Measurements from ENCODE around the gene SIGLEC12.
"Not testable (repeated sequence)": the region's sequence is repeated elsewhere in the genome, so short reads cannot be mapped to it uniquely, and the experiment has no call there.

The SIGLEC12 gene

DNA sequence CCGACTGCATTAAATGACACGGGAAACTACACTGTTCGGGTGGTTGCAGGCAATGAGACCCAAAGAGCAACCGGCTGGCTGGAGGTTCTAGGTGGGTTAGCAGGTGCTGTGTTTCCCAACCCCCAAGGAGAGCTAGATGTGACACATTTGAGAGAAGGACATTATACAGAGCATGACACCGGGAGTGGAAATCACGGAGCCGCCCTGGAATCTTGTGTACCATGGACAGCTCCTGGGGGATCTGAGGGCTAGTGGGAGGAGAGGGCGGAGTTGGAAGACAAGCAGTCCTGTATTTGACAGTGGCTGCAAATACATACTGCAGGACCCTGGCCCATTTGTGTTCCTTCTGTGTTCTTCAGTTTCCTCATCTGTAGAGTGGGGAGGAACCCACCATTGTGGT is 21.0 kb downstream of the SIGLEC12 start:
- no peak for DNase-seq (ENCODE audit: low spot score)

DNA sequence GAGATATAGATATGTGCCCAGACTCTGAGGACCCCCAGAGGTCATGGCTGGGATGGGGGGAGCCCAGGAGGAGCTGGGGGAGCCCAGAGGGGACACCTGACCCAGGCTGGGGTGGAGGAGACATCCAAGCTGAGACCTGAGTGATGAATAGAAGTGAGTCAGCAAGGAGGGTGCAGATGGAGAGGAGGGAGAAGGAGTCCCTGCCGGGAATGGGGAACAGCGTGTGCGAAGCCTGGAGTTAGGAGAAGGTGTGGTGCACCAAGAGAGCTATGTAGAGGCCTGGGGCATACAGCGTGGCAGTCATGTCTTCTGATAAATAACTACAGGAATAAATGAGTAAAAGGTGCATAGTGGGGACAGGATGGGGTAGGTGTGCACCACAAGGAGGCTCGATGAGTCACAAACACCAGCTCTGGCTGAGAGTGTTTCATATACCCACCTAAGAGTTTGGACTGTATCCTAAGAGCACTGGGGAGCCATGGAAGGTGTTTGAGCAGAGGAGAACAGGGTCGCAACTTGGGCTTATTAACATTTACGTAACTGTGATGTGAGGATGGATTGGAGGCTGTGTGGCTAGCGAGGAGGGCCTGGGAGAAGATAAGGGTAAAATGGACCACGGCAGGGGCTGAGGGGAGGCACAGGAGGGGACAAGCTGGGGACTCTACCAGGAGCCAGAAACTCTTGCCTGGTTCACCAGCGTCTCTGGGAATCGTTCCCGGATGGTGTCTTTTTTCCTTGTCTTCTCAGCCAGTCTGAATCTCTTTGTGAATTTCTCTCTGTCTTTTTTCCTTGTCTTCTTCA is 21.9 kb downstream of the SIGLEC12 start:
- DNase-seq (ENCODE audit: low spot score) = no peak

DNA sequence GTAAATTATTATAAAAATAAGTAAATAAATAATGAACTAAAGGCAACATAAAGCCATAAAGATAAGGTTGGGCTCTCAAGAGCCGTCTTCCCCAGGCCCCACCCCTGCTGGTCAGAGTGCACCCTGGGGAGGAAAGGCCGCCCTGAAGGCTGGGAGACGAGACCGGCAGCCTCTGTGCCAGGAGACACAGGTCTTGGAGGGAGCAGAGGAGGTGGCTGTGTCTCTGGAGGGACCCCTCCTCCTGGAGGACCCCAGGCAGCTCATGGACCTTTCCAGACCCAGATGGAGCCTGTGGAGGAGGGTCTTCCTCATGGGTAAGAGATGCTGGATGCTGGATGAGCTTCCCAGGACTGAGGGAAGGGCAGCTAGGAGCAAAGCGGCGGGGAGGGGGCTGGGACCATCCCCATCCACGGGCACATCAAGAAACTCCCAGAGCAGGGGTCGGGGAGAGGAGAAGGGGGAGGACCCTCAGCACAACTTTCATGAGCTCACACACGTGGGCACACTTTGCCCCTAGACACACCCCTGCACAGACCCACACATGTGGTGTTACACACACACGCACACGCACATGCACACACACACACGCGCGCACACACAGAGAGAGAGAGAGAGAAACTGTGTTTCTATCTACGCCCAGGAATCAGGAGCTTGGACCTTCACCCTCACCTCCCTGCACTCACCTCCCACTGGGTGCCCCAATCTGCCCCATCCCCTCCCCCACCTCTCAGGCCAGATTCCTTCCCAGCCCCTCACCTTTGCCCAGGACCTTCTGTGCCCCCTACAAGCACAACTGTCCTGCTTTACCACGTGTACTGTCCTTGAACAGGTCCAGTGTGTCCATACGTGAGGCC is 23.0 kb downstream of the SIGLEC12 start, which contains the start of gene CEACAM18:
Gene CEACAM18 (plus strand): TSS at position 159 of the 854 bp plus-strand sequence.
- no peak for DNase-seq (ENCODE audit: low spot score)

DNA sequence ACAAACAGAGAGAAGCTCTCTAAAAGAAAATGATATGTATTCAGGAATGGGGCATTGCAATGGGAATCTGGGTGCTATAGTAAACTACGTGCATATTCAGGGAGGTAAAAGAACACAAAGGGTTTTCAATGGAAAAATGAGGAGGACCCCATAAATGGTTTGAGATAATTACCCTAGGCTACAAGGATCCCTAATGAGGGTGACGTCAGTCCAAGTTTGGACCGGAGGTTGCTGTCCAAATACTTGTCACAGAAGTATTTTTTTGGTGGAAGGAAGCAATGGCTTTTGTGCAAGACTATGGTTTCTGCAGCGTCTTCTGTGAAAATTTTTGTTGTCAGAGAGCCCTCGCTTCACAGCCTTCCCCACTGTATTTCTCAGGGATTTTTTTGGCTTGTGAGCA is 24.3 kb downstream of the SIGLEC12 start:
- DNase-seq (ENCODE audit: low spot score) = no peak

DNA sequence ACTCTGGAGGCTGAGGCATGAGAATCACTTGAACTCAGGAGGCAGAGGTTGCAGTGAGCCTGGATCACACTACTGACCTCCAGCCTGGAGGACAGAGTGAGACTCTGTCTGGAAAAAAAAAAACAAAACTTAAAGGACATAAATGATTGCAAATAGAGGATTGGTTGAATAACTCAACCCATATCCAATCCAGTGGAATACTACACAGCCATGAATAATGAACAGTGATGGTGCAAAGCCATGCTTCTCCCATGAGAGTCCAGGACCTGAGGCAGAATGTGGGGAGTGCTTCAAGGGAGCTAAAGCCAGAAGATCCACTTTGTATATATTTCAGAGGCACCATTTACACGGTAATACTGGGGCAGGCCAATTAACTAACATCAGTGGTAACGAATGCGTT is 25.4 kb downstream of the SIGLEC12 start:
- no peak for DNase-seq (ENCODE audit: low spot score)

DNA sequence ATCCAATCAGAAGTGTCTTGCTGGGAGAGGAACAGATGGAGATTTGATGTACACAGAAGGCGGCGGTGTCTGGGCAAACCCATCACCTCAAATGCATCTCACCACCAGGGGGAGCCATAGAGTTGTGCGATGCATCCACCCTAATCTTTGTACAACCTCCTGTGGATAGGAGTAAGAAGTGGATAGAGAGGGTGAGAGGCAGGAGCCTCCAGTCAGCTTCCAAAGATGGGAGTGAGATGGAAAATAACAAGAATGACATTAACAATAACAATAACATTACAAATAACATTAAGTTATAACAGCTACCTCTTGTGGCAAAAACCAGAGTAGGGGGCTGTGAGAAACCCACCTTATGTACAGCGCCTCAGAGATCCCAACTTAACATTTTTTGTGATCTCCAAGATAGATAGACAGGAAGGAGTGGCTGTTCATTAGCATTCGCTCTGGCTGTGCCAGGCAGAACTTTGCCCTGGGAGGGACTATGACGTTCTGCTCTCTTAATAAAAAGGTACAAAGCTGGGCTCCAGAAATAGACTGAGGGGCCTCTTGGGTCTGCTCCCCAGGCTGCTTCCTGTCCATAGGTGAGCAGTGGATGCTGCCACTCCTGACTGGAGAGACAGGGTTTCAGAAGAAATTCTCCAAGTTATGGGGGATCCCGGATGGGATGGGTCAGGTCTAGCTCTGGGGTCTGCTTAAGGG is 28.4 kb downstream of the SIGLEC12 start:
- DNase-seq (ENCODE audit: low spot score) = peak; percentile 83

DNA sequence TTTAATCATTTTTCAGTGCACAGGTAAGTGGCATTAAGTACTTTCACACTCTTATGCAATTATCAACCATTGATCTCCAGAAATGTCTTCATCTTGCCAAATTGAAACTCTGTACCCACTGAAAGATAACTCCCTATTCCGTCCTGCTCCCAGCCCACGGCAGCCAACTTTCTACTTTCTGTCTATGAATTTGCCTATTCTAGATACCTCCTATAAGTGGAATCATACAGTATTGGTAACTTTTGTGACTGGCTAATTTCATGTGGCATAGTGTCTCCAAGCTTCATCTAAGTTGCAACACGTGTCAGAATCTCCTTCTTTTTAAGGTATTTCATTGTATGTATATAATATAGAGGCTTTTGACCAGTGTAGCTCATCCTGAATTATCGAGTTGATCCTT is 29.0 kb downstream of the SIGLEC12 start:
- no peak for DNase-seq (ENCODE audit: low spot score)

DNA sequence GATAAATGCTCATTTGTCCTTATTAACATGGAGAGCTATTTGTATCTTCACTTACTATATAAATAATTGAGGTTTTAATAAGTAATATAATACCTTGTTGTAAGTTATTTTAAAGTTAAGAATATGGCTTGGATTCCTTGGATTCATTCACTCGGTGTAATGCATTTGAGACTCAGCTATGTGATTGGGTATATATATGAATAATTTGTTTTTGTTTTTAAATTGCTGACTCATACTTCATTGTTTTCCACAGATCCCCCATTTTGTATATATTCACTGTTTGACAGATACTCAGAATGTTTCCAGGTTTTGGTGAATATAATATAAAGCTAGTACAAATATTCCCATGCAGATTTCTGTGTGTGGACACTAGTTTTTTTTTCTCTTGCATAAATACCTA is 30.1 kb downstream of the SIGLEC12 start:
- no peak for DNase-seq (ENCODE audit: low spot score)

DNA sequence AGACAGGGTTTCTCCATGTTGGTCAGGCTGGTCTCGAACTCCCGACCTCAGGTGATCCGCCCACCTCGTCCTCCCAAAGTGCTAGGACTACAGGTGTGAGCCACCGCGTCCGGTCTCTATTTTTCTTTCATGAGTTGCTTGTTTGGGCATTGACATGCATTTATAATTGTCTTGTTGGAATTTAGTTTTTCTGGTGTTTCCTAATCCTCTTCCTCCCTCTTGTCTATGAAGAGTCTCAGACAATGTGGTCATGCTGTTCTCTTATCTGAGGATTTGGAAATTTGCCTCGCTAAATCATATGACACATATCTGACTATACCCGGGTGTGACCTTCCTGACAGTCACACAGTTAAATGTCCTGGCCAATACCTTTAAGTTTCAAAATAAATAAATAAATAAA is 30.6 kb downstream of the SIGLEC12 start:
- DNase-seq (ENCODE audit: low spot score) = no peak

DNA sequence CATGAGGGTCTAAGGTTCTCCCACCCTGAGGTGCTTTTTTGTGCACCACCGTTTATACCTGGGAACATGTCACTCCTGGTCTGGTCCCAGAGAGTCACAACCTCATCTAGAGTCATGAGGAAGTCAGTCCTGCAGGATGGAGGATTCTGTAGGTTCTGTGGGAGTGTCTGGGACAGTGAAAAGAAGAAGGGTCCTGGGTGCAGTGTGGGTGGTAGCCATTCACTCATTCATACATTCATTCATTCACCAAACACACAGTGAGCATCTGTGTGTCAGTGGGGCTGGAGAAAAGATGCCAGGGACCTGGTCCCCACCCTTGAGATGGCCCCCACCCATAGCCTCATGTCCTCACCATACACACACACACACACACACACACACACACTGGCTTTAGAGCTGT is 32.0 kb downstream of the SIGLEC12 start:
- DNase-seq (ENCODE audit: low spot score) = no peak

DNA sequence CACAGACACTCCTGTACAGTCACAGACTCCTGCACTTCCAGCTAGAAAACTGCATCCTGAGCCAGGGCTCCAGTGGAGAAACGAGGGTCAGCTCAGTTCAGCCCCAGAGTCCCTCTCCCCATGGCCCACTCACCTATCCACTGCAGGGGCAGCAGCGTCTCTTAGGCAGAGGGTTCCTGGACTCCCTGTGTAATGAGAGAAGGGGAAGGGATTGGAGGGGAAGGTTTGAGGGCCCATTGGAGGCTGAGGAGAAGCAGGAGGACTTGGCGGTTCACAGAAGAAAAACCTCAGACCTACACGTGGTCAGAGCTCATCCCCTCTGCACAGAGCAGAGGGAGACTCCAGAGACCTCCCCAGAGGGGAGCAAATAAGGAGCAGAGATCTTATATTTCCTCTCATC is 32.4 kb downstream of the SIGLEC12 start:
- DNase-seq (ENCODE audit: low spot score) = no peak

DNA sequence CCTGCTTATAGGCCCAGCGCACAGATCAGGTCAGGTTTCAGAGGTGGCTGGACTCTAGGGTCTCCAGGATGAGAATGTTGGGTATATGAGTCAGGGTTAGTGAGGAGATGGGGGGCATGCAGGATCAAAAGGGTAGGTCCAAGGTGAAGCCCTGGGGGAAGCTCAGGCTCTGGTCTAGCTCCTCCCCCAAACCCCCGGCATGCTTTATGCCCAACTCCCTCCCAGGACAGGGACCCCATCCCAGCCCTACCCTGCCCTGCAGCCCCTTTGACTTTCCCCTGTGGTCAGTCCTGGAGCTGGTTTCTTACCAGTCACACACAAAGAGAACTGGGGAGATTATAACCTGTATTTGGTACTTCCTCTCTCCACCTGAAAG is 33.1 kb downstream of the SIGLEC12 start:
- no peak for DNase-seq (ENCODE audit: low spot score)

DNA sequence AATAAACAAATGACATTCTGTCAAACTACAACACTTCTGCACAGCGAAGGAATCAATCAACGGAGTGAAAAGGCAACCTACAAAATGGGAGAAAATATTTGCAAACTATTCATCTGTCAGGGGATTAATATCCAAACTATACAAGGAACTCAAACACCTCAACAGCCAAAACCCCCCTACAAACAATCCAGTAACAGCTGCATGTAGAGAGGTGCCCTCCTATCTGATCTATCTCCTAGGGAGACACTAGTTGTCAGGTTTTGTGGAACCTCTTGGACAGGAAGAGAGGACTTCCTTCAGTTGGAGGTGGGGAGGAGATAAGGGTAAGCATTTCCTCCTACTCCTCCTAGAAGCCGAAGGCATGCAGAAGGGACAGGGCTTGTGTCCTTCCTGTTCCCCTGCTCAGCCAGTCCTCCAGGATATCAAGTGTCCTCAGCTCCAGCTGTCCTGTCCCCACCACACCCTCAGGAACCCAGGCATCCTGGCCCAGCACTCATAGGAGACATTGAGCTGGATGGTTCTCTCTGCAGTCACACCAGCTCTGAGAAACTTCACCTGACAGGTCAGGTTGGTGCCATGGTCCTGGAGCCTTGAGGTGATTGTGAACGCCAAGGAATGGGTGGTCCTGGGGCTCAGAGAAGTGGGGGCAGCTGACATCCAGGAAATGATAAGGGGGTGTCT is 33.6 kb downstream of the SIGLEC12 start:
- DNase-seq (ENCODE audit: low spot score) = no peak

DNA sequence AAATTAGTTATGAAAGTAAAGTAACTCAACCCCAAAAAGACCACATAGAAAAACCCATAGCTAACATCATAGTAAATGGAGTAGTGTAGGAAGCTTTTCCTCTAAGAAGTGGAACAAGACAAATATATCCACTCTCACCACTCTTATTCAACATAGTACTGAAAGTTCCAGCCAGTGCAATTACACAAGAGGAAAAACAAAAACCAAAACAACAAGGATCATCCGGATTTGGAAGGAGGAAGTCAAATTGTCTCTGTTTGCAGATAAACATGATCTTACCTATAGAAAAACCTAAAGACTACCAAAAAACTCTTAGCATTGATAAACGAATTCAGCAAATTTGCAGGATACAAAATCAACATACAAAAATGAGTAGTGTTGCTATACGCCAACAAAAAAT is 34.9 kb downstream of the SIGLEC12 start:
- no peak for DNase-seq (ENCODE audit: low spot score)

DNA sequence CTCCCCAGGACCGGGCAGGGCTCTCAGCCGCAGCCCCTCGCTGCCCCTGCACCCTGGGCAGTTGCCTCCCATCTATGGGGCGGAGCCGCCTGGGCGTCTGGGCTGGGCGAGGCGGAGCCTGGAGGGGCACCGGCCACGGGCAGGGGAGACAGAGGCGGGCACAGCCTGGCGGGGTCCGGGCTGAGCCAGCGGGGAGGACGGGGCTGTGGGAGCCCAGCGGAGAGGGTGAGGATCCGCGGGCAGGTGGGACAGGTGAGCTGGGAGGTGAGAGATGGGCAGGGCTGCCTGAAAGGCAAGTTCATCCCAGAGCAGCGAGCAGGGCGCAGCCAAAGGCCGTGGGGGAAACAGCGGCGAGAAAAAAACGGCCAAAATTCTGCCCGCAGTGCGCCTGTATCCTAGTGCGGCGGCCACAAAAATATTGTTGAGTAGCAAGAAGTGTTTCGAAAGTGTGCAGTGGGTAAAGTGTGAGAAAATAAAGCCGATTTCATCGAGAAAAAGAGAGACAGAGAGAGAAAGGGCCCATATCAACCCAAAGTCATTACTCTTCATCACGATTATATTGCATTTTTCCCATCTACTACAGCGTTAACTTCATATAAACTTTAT is 37.5 kb downstream of the SIGLEC12 start:
- DNase-seq (ENCODE audit: low spot score) = not testable (repeated sequence)

DNA sequence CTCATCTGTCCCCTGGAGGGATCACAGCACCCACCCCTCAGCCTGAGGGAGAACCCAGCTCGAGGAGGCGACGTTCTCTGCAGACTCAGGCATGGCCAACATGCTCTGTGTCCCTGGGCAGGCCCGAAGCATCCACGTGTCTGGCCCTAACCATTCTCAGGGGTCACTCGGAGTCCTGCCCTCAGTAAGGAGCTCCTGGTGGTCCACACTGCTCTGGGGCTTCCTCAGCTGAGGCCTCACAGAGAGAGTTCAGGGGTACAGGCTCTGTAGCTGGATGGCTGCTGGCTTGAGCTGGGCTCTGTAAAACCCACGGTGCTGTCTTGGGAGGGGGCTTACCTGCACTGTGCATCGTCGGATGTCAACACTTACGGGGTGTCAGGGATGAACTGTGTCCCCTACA is 38.9 kb downstream of the SIGLEC12 start:
- DNase-seq (ENCODE audit: low spot score) = no peak

DNA sequence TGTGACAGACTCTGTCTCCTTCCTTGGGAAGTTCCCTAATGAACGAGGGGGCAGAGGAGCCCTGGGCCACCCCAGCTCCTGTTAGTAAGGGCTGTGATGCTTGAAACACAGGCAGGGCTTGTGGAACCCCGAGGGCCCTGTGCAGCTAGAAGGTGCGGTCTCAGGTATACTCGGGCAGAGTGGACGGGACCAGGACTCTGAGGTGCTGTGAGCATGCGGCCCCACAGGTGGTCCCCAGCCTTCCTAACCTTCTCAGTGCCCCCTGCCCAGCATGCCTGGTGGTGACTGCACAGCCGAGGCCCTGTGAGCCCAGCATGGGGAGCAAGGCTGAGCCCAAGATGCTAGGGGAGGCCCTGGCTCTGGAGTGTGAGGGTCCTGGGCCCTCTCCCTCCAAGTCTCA is 39.3 kb downstream of the SIGLEC12 start:
- DNase-seq (ENCODE audit: low spot score) = no peak

DNA sequence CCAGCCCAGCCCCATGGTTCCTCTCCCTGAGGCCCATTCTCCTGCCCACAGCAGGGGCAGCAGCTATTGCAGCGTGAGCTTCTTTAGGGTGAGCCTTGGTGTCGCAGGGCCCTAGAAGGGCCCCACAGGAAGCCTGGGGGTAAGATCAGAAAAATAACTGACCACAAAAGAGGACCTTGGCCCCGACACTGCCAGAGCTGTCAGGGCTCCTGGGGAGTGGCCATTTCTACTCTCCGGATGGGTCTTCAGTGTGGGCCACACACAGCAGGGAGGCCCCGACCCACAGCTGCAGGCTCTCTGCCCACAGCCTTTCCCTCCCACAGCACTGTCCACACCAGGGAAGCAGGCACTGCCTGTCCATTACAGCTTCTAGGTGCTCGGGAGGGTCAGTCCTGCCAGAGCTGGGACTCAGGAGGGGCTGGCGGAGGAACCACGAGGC is 39.9 kb downstream of the SIGLEC12 start:
- DNase-seq (ENCODE audit: low spot score) = no peak

DNA sequence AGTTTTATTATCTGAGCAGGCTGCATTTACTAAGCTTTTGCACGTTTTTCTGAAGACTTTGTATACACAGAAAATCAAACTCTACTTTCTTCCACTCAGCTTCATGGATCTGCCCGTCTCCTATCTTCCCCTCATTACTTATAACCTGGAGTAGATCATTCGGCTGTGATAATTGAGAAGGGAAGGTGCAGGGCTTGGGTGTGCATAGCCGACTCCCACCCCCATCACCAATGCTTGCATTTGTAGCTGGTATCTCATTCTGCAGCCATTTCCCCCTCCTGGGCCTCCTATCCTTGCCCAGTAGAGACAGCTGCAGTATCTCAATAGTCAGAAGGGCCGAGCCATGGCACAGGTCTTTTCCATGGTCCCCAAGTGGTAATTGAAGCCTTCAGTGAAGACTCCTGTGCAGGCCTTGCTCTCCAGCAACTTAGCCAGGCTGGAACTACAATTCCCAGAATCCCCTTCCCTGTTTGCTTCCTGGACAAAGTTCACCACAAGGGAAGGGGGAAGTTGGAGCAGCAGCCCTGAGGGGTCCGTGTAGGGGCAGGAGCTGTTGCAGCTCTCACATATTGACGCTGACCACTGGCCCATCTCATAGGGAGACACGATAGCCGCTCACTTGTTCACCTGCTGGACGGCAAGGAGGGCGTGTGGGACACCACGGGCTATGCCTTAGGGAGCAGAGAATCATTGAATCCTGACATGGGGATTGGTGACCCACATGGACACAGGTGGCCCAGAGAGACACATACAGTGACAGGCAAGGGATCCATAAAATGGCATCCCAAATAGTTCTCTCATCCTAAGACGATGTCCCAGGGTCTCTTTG is 41.2 kb downstream of the SIGLEC12 start:
- no peak for DNase-seq (ENCODE audit: low spot score)

DNA sequence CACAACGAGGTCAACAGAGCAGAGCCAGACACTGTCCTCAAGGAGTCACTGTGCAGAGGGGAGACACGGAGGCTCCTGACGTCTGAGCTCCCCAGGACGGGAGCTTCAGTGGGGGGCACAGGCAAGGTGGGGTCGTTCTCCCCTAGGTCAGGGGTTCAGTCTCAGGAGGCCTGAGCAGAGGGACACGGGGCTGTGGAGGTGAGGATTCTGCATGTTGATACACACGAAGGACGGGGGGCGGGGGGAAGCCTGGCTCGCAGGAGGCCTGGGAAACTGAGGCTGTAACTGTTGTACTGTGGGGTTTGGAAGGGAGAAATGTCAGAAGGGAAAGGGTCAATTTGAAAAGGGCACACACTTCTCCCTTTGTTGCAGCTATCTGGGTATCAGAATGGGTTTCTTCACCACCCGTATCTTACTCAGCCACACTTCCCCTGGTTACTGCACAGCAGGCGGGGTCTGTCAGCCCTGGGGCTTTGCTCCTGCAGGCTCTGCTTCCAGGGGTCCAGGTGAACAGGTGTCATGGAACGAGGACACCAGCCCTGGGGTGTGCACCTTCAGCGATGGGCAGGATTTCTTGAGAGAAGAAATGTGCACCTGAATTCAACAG is 42.6 kb downstream of the SIGLEC12 start:
- DNase-seq (ENCODE audit: low spot score) = no peak

Measured in activated CD4-positive, alpha-beta T cell treated with anti-CD3 and anti-CD28 coated beads, Interleukin-2, Interleukin-4, amounts not matched to agents 100 ng/mL and 50 ng/mL, durations not matched to agents 16 hours and 8 hours (primary cell).